Thoracic aorta (tissue), 2 donors: Measurements from ENCODE around the gene ACTRT2. TPM values are rescaled to one million over a fixed set of nuclear protein-coding genes. Genes with fewer than 3 reads are reported as not detected.

Experiments used
- ATAC-seq: fragments of 150-250 bp; one replicate; pipeline ENCODE4 v1.8.0; 2017; ENCODE audit warnings: low read depth; ENCODE audit not compliant: insufficient number of reproducible peaks, low FRiP score
- DNase-seq: peaks from one replicate; pipeline ENCODE4 v3.0.0-alpha.2; 2020; ENCODE audit warnings: low spot score
- H3K27ac ChIP-seq, 2 donors: fragments of 200-600 bp; sonication (generic); 1 replicate in 1 of 2; 2 replicates in 1 of 2; pipeline ENCODE4 v1.5.1; 2016; ENCODE audit warnings: mild to moderate bottlenecking in 2 of 2, moderate library complexity in 2 of 2
- H3K27me3 ChIP-seq: fragments of 200-600 bp; sonication (generic); replicated peaks from 2 replicates; pipeline ENCODE4 v1.6.0; 2016; ENCODE audit warnings: mild to moderate bottlenecking; ENCODE audit not compliant: insufficient read depth
- H3K36me3 ChIP-seq: fragments of 200-600 bp; sonication (generic); one replicate; pipeline ENCODE4 v1.5.1; 2016
- H3K4me1 ChIP-seq, 2 donors: fragments of 200-600 bp; sonication (generic); 1 replicate in 1 of 2; 2 replicates in 1 of 2; pipeline versions ENCODE4 v1.5.1 to v1.6.0; 2016; ENCODE audit warnings: low read depth in 2 of 2, mild to moderate bottlenecking in 1 of 2; ENCODE audit not compliant: control insufficient read depth in 1 of 2
- H3K4me3 ChIP-seq: fragments of 200-600 bp; sonication (generic); 2 replicates; pipeline ENCODE4 v1.5.1; 2016; ENCODE audit warnings: mild to moderate bottlenecking
- H3K9me3 ChIP-seq: fragments of 200-600 bp; sonication (generic); 2 replicates; pipeline ENCODE4 v1.5.1; 2016
- CTCF ChIP-seq: fragments of 200-600 bp; sonication (generic); IDR thresholded peaks from one replicate; pipeline ENCODE4 v1.5.1; 2019; ENCODE audit warnings: antibody characterized with exemption
- total RNA-seq, 2 donors: library from RNA; depleted of rRNA; stranded (reverse); fragments of >200 nt; gene quantifications; one replicate each; pipeline versions ENCODE4 v1.1.0 to v1.2.3, GENCODE V29; 2016

ACTRT2 gene
- total RNA-seq, 2 donors from 2014 or later = not detected

GRCh38 chr1:3022511-3022973, 1.3 kb downstream of the ACTRT2 start:
- DNase-seq (no peak), ATAC-seq (no peak)
- H3K4me1 ChIP-seq = no peaks in the 10 kb centered on the region
- TF ChIP-seq CTCF = no peak
- no peaks in the 10 kb centered on the region for H3K27me3 ChIP-seq
- H3K36me3 ChIP-seq = no peaks in the 10 kb centered on the region
- no peak overlapping the region for H3K4me3 ChIP-seq
- no peaks in the 10 kb centered on the region for H3K9me3 ChIP-seq
- H3K27ac ChIP-seq = no peak overlapping the region

GRCh38 chr1:3022976-3023375, 1.7 kb downstream of the ACTRT2 start:
- no peak for DNase-seq
- ATAC-seq = no peak
- H3K27me3 ChIP-seq = no peaks in the 10 kb centered on the region

GRCh38 chr1:3024019-3024418, 2.8 kb downstream of the ACTRT2 start:
- Histone ChIP-seq H3K36me3 (no peaks in the 10 kb centered on the region), H3K4me3 (no peak overlapping the region), H3K4me1 (no peaks in the 10 kb centered on the region), H3K27ac (no peak overlapping the region), H3K9me3 (no peaks in the 10 kb centered on the region), H3K27me3 (no peaks in the 10 kb centered on the region)
- no peak for ATAC-seq
- DNase-seq = no peak
- peak; percentile 18 for TF ChIP-seq CTCF

More at GRCh38 chr1:3022976-3023375, 1.7 kb downstream of the ACTRT2 start:
- Histone ChIP-seq H3K4me1 (no peaks in the 10 kb centered on the region), H3K9me3 (no peaks in the 10 kb centered on the region), H3K27ac (no peak overlapping the region), H3K36me3 (no peaks in the 10 kb centered on the region), H3K4me3 (no peak overlapping the region)
- no peak for TF ChIP-seq CTCF

- Histone ChIP-seq H3K36me3 (no peaks in the 10 kb centered on the region), H3K4me3 (no peak overlapping the region), H3K27me3 (no peaks in the 10 kb centered on the region), H3K4me1 (no peaks in the 10 kb centered on the region), H3K9me3 (no peaks in the 10 kb centered on the region), H3K27ac (no peak overlapping the region)
- ATAC-seq (no peak), DNase-seq (no peak)
- TF ChIP-seq CTCF = no peak
Observed at GRCh38 chr1:3024588-3024987, 3.3 kb downstream of the ACTRT2 start.

GRCh38 chr1:3026124-3026523, 4.9 kb downstream of the ACTRT2 start:
- H3K27me3 ChIP-seq = no peaks in the 10 kb centered on the region
- no peak for TF ChIP-seq CTCF

More at GRCh38 chr1:3026124-3026523, 4.9 kb downstream of the ACTRT2 start:
- H3K27ac ChIP-seq = no peak overlapping the region
- no peak for DNase-seq
- no peaks in the 10 kb centered on the region for H3K36me3 ChIP-seq
- no peaks in the 10 kb centered on the region for H3K4me1 ChIP-seq
- ATAC-seq = no peak
- H3K4me3 ChIP-seq = no peak overlapping the region
- H3K9me3 ChIP-seq = no peaks in the 10 kb centered on the region
